Fibroblast of mammary gland (primary cell): Measurements from ENCODE around the gene SP3.

Source experiments
- DNase-seq: peaks from one replicate; pipeline ENCODE4 v3.0.0-alpha.2; 2010; ENCODE audit warnings: low read depth
- H3K4me3 ChIP-seq: 2 replicates; pipeline ENCODE4 v1.5.1; 2011; ENCODE audit warnings: low read depth, mild to moderate bottlenecking, low read length, moderate library complexity; ENCODE audit not compliant: control insufficient read depth
- CTCF ChIP-seq: conservative IDR thresholded peaks from 2 replicates; pipeline ENCODE4 v1.5.1; 2011; ENCODE audit warnings: low read depth, low read length, inconsistent platforms; ENCODE audit not compliant: control insufficient read depth, insufficient read depth

Gene SP3

GRCh38 chr2:173943738-173944137 is 21.4 kb downstream of the SP3 start:
- no peak for TF ChIP-seq CTCF
- H3K4me3 ChIP-seq, result no peak overlapping the region
- DNase-seq, result no peak

- TF ChIP-seq CTCF, result no peak
- H3K4me3 ChIP-seq, result no peak overlapping the region
- DNase-seq, result no peak
Observed at GRCh38 chr2:173942861-173943523, 22.2 kb downstream of the SP3 start.

- H3K4me3 ChIP-seq, result no peak overlapping the region
- TF ChIP-seq CTCF, result no peak
- no peak for DNase-seq
Observed at GRCh38 chr2:173941567-173941966, 23.6 kb downstream of the SP3 start.

- no peak overlapping the region for H3K4me3 ChIP-seq
- no peak for TF ChIP-seq CTCF
- no peak for DNase-seq
Observed at GRCh38 chr2:173940208-173941020, 24.8 kb downstream of the SP3 start.

- no peak overlapping the region for H3K4me3 ChIP-seq
- no peak for TF ChIP-seq CTCF
- no peak for DNase-seq
Observed at GRCh38 chr2:173938700-173939384, 26.3 kb downstream of the SP3 start.

- H3K4me3 ChIP-seq, result no peak overlapping the region
- DNase-seq, result no peak
- TF ChIP-seq CTCF, result no peak
Observed at GRCh38 chr2:173935305-173935704, 29.9 kb downstream of the SP3 start.
